ENCODE results near the gene LIPT2.

LIPT2 gene

GRCh38 chr11:74473382-74474173 is 19.9 kb downstream of the LIPT2 start:
- no peak for TF ChIP-seq CTCF (IDR thresholded peaks at IDR 0.05; ENCODE audit: insufficient read depth, low read depth, low read length, missing control alignments)
- DNase-seq (ENCODE audit: low read depth), result no peak

GRCh38 chr11:74471668-74472429 is 21.7 kb downstream of the LIPT2 start:
- no peak overlapping the region for H3K4me3 ChIP-seq (ENCODE audit: low read length)
- no peak for TF ChIP-seq CTCF (IDR thresholded peaks at IDR 0.05; ENCODE audit: insufficient read depth, low read depth, low read length, missing control alignments)
- peak; percentile 24 for DNase-seq (ENCODE audit: low read depth)

More at GRCh38 chr11:74473382-74474173, 19.9 kb downstream of the LIPT2 start:
- H3K4me3 ChIP-seq (ENCODE audit: low read length), result no peak overlapping the region

GRCh38 chr11:74471037-74471436 is 22.5 kb downstream of the LIPT2 start:
- no peak for DNase-seq (ENCODE audit: low read depth)
- TF ChIP-seq CTCF (IDR thresholded peaks at IDR 0.05; ENCODE audit: insufficient read depth, low read depth, low read length, missing control alignments), result no peak
- no peak overlapping the region for H3K4me3 ChIP-seq (ENCODE audit: low read length)

- no peak for TF ChIP-seq CTCF (IDR thresholded peaks at IDR 0.05; ENCODE audit: insufficient read depth, low read depth, low read length, missing control alignments)
- no peak overlapping the region for H3K4me3 ChIP-seq (ENCODE audit: low read length)
- no peak for DNase-seq (ENCODE audit: low read depth)
These were observed 23.0 kb downstream of the LIPT2 start for GRCh38 chr11:74470526-74470925.

- no peak overlapping the region for H3K4me3 ChIP-seq (ENCODE audit: low read length)
- TF ChIP-seq CTCF (IDR thresholded peaks at IDR 0.05; ENCODE audit: insufficient read depth, low read depth, low read length, missing control alignments), result no peak
- no peak for DNase-seq (ENCODE audit: low read depth)
These were observed 24.6 kb downstream of the LIPT2 start for GRCh38 chr11:74468936-74469335.

- no peak for TF ChIP-seq CTCF (IDR thresholded peaks at IDR 0.05; ENCODE audit: insufficient read depth, low read depth, low read length, missing control alignments)
- no peak for DNase-seq (ENCODE audit: low read depth)
- no peak overlapping the region for H3K4me3 ChIP-seq (ENCODE audit: low read length)
These were observed 25.0 kb downstream of the LIPT2 start for GRCh38 chr11:74468521-74468920.
